ENCODE data around the gene SYNDIG1. TPM values are rescaled to one million over a fixed set of nuclear protein-coding genes. Genes with fewer than 3 reads are reported as not detected.

Gene SYNDIG1
- total RNA-seq, 1 experiment from 2014 or later: 5.4 TPM

- peaks cover 58 to 65% of the 10 kb centered on the region in 2 experiments for H3K4me1 Mint-ChIP-seq
- H3K4me2 ChIP-seq (ENCODE audit: insufficient read depth, insufficient read length, low read length): no peak overlapping the region
- H3K4ac ChIP-seq (ENCODE audit: low read depth, low read length): no peak overlapping the region
- H2BK15ac ChIP-seq (ENCODE audit: low read depth, low read length): no peak overlapping the region
- no peak overlapping the region for H4K91ac ChIP-seq (ENCODE audit: insufficient read length, low read depth, low read length)
- no peak overlapping the region for H4K5ac ChIP-seq (ENCODE audit: insufficient read length, low read depth, low read length)
- DNase-seq: no peak
- TF ChIP-seq CTCF (conservative IDR thresholded peaks at IDR 0.05): no peak
- H2AFZ ChIP-seq (ENCODE audit: low read length): no peak overlapping the region
- H2BK20ac ChIP-seq (ENCODE audit: low read depth, low read length, poor library complexity, severe bottlenecking): no peak overlapping the region
- no peak overlapping the region for H3K27ac ChIP-seq (ENCODE audit: insufficient read length, low read depth, low read length)
- no peaks in the 10 kb centered on the region for H3K9me3 ChIP-seq (ENCODE audit: control insufficient read depth, low read depth, low read length)
- H3K14ac ChIP-seq (ENCODE audit: insufficient read depth, low read length): no peak overlapping the region
- H3K23ac ChIP-seq (ENCODE audit: insufficient read length, low read depth, low read length): no peak overlapping the region
- H3K23me2 ChIP-seq (ENCODE audit: insufficient read length, low read depth, low read length, poor library complexity, severe bottlenecking): peaks cover 7% of the 10 kb centered on the region
- H3K9ac ChIP-seq (ENCODE audit: extremely low read depth, insufficient read length, low read length): no peak overlapping the region
- no peak overlapping the region for H4K8ac ChIP-seq (replicated peaks; ENCODE audit: insufficient read length, low read depth, low read length)
- H3K79me2 ChIP-seq (ENCODE audit: insufficient read depth, low read length): no peaks in the 10 kb centered on the region
- H2AK5ac ChIP-seq (ENCODE audit: insufficient read length, low read length): no peak overlapping the region
- H3K56ac ChIP-seq (ENCODE audit: insufficient read length, low read depth, low read length): no peak overlapping the region
- H3K36me3 Mint-ChIP-seq (ENCODE audit: insufficient read depth in 1 of 3, low read depth in 3 of 3): no peaks in the 10 kb centered on the region; a peak in 1 of 7 replicates
- WGBS (ENCODE audit: extremely low coverage, insufficient read length, low lambda C conversion rate): no CpG with 5 or more reads among the region's 11 CpGs
- no peak overlapping the region for H2BK5ac ChIP-seq (ENCODE audit: insufficient read length, low read length)
- H3K18ac ChIP-seq (ENCODE audit: insufficient read length, low read depth, low read length): no peak overlapping the region
- H2BK120ac ChIP-seq (ENCODE audit: low read depth, low read length, poor library complexity, severe bottlenecking): no peak overlapping the region
- no peak overlapping the region for H3K4me3 Mint-ChIP-seq
- H3K4me1 ChIP-seq (ENCODE audit: insufficient read depth, low read length): peaks cover 24% of the 10 kb centered on the region; the same call in 1 of the 2 replicates
- peaks cover 9% of the 10 kb centered on the region for H3K27me3 Mint-ChIP-seq (ENCODE audit: low read depth)
- H3K79me1 ChIP-seq (ENCODE audit: insufficient read depth, low read depth, low read length, poor library complexity, severe bottlenecking): no peaks in the 10 kb centered on the region
- H2BK12ac ChIP-seq (ENCODE audit: insufficient read length, low read depth, low read length): no peak overlapping the region
- no peak overlapping the region for H3K27ac Mint-ChIP-seq
- H3K27me3 ChIP-seq (ENCODE audit: insufficient read depth, low read length): no peaks in the 10 kb centered on the region
- no peaks in the 10 kb centered on the region; a peak in 1 of 5 replicates for H3K9me3 Mint-ChIP-seq
- no peaks in the 10 kb centered on the region for H4K20me1 ChIP-seq (ENCODE audit: control insufficient read depth, insufficient read depth, insufficient read length)
- H3T11ph ChIP-seq (ENCODE audit: low read length): no peak overlapping the region
Measured at GRCh38 chr20:24445510-24446170, 23.8 kb upstream of the SYNDIG1 start.
